HUES6 (cell line): ENCODE measurements around the gene RREB1.
A peak's percentile ranks its signal among the peaks of the same experiment; 100 is the strongest.

ENCODE experiments used
- H3K27ac ChIP-seq: 2 replicates; pipeline ENCODE4 v1.7.0; 2013; ENCODE audit warnings: low read depth, mild to moderate bottlenecking, low read length, inconsistent platforms
- H3K27me3 ChIP-seq: 2 replicates; pipeline ENCODE4 v1.6.1; 2013; ENCODE audit warnings: low read length; ENCODE audit not compliant: control insufficient read depth, insufficient read depth
- H3K36me3 ChIP-seq: 2 replicates; pipeline ENCODE4 v1.6.1; 2013; ENCODE audit warnings: low read length; ENCODE audit not compliant: control insufficient read depth, insufficient read depth
- H3K4me1 ChIP-seq: 2 replicates; pipeline ENCODE4 v1.6.1; 2013; ENCODE audit warnings: low read length; ENCODE audit not compliant: control insufficient read depth, insufficient read depth
- H3K4me3 ChIP-seq: 2 replicates; pipeline ENCODE4 v1.5.1; 2013; ENCODE audit warnings: low read depth, low read length
- H3K9ac ChIP-seq: one replicate; pipeline ENCODE4 v1.6.1; 2013; ENCODE audit warnings: mild to moderate bottlenecking, low read length
- H3K9me3 ChIP-seq: 2 replicates; pipeline ENCODE4 v1.6.1; 2013; ENCODE audit warnings: low read depth, low read length; ENCODE audit not compliant: control insufficient read depth, insufficient read depth

The RREB1 gene

GRCh38 chr6:7145885-7146828 lies 38.4 kb downstream of the RREB1 start:
- Histone ChIP-seq H3K9me3 (no peaks in the 10 kb centered on the region), H3K27me3 (no peaks in the 10 kb centered on the region), H3K27ac (peak overlapping the region; percentile 48; the same call in 1 of the 2 replicates), H3K4me3 (peak overlapping the region; percentile 30), H3K36me3 (no peaks in the 10 kb centered on the region), H3K4me1 (peaks cover 75% of the 10 kb centered on the region), H3K9ac (peak overlapping the region; percentile 69)

- Histone ChIP-seq H3K9me3 (no peaks in the 10 kb centered on the region), H3K36me3 (no peaks in the 10 kb centered on the region), H3K4me3 (no peak overlapping the region), H3K27me3 (no peaks in the 10 kb centered on the region), H3K27ac (peak overlapping the region; percentile 48; the same call in 1 of the 2 replicates), H3K9ac (peak overlapping the region; percentile 4), H3K4me1 (peaks cover 81% of the 10 kb centered on the region)
These were observed 39.4 kb downstream of the RREB1 start for GRCh38 chr6:7147051-7147671.

- no peaks in the 10 kb centered on the region for H3K9me3 ChIP-seq
- H3K27ac ChIP-seq: no peak overlapping the region
- H3K9ac ChIP-seq: no peak overlapping the region
- H3K27me3 ChIP-seq: no peaks in the 10 kb centered on the region
- H3K36me3 ChIP-seq: no peaks in the 10 kb centered on the region
- H3K4me3 ChIP-seq: no peak overlapping the region
- H3K4me1 ChIP-seq: peaks cover 76% of the 10 kb centered on the region
These were observed 40.5 kb downstream of the RREB1 start for GRCh38 chr6:7148100-7148822.

GRCh38 chr6:7150381-7151064 lies 42.8 kb downstream of the RREB1 start:
- Histone ChIP-seq H3K36me3 (no peaks in the 10 kb centered on the region), H3K4me1 (peaks cover 63% of the 10 kb centered on the region), H3K27ac (no peak overlapping the region), H3K9me3 (no peaks in the 10 kb centered on the region), H3K27me3 (no peaks in the 10 kb centered on the region), H3K4me3 (no peak overlapping the region), H3K9ac (peak overlapping the region; percentile 49)

- no peak overlapping the region for H3K27ac ChIP-seq
- no peaks in the 10 kb centered on the region for H3K36me3 ChIP-seq
- no peaks in the 10 kb centered on the region for H3K27me3 ChIP-seq
- no peak overlapping the region for H3K4me3 ChIP-seq
- peaks cover 63% of the 10 kb centered on the region for H3K4me1 ChIP-seq
- H3K9ac ChIP-seq: no peak overlapping the region
- H3K9me3 ChIP-seq: no peaks in the 10 kb centered on the region
These were observed 43.6 kb downstream of the RREB1 start for GRCh38 chr6:7151381-7151780.

- H3K27ac ChIP-seq: no peak overlapping the region
- H3K4me1 ChIP-seq: peaks cover 59% of the 10 kb centered on the region
- H3K4me3 ChIP-seq: no peak overlapping the region
- H3K27me3 ChIP-seq: no peaks in the 10 kb centered on the region
- no peaks in the 10 kb centered on the region for H3K36me3 ChIP-seq
- H3K9ac ChIP-seq: no peak overlapping the region
- H3K9me3 ChIP-seq: no peaks in the 10 kb centered on the region
These were observed 44.7 kb downstream of the RREB1 start for GRCh38 chr6:7152462-7152861.

GRCh38 chr6:7153789-7154188 lies 46.0 kb downstream of the RREB1 start:
- no peak overlapping the region for H3K4me3 ChIP-seq

GRCh38 chr6:7154341-7155139 lies 46.8 kb downstream of the RREB1 start:
- no peak overlapping the region for H3K4me3 ChIP-seq
- H3K9me3 ChIP-seq: no peaks in the 10 kb centered on the region
- H3K27ac ChIP-seq: no peak overlapping the region
- H3K4me1 ChIP-seq: peaks cover 70% of the 10 kb centered on the region
- H3K36me3 ChIP-seq: no peaks in the 10 kb centered on the region
- H3K27me3 ChIP-seq: no peaks in the 10 kb centered on the region
- no peak overlapping the region for H3K9ac ChIP-seq

More at GRCh38 chr6:7153789-7154188, 46.0 kb downstream of the RREB1 start:
- Histone ChIP-seq H3K36me3 (no peaks in the 10 kb centered on the region), H3K9ac (no peak overlapping the region), H3K9me3 (no peaks in the 10 kb centered on the region), H3K27ac (no peak overlapping the region), H3K27me3 (no peaks in the 10 kb centered on the region), H3K4me1 (peaks cover 64% of the 10 kb centered on the region)

GRCh38 chr6:7155871-7156579 lies 48.3 kb downstream of the RREB1 start:
- Histone ChIP-seq H3K9ac (peak overlapping the region; percentile 40), H3K4me1 (peaks cover 65% of the 10 kb centered on the region), H3K36me3 (no peaks in the 10 kb centered on the region), H3K4me3 (no peak overlapping the region), H3K9me3 (no peaks in the 10 kb centered on the region), H3K27ac (peak overlapping the region; percentile 44), H3K27me3 (no peaks in the 10 kb centered on the region)
